NK-92 treated with Interleukin-12 subunit alpha and Interleukin-12 subunit beta, amount 100 ng/mL, for 24 hours (cell line): ENCODE data around the gene ZNF787.
"Not testable (repeated sequence)": the region's sequence is repeated elsewhere in the genome, so short reads cannot be mapped to it uniquely, and the experiment has no call there.

Experiments
- DNase-seq: peaks from one replicate; lab custom pipeline; 2025; lab: John Stamatoyannopoulos, UW

ZNF787 gene

DNA sequence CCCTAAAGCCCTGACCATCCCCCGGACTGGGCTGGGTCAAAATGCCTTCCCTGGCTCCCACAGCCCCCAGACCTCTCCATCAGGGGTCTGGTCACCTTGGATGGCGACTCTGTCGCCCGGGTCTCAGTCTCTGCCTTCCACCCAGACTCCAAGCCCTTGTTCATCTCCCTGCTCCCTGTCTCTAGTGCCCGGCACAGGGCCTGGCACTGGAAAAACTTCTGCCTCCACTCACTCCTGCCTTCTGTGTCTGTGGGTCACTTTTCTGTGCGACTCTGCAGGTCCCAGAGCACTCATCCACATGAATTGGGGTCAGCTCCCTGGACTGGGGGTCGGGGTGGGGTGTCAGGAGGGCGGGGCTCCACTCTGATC lies 1.1 kb downstream of the ZNF787 start:
- DNase-seq, result no peak

DNA sequence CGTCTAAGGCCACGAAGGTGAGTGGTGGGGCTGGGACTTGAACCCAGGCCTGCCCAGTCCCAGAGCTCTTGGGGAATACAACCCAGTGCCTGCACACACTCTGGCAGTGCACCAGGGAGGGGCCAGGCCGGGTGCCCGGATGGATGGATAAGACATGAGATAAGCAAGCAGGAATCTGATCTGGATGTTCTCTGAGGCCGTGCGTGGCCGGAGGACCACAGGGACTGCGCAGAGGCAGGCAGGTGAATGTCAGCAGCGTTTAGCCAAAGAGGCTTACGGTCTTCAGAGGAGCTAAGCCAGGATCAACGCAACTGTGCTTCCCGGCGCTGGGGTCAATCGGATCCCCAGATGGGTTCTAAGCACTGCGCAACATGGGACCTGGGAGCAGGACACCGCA lies 1.5 kb downstream of the ZNF787 start:
- no peak for DNase-seq

DNA sequence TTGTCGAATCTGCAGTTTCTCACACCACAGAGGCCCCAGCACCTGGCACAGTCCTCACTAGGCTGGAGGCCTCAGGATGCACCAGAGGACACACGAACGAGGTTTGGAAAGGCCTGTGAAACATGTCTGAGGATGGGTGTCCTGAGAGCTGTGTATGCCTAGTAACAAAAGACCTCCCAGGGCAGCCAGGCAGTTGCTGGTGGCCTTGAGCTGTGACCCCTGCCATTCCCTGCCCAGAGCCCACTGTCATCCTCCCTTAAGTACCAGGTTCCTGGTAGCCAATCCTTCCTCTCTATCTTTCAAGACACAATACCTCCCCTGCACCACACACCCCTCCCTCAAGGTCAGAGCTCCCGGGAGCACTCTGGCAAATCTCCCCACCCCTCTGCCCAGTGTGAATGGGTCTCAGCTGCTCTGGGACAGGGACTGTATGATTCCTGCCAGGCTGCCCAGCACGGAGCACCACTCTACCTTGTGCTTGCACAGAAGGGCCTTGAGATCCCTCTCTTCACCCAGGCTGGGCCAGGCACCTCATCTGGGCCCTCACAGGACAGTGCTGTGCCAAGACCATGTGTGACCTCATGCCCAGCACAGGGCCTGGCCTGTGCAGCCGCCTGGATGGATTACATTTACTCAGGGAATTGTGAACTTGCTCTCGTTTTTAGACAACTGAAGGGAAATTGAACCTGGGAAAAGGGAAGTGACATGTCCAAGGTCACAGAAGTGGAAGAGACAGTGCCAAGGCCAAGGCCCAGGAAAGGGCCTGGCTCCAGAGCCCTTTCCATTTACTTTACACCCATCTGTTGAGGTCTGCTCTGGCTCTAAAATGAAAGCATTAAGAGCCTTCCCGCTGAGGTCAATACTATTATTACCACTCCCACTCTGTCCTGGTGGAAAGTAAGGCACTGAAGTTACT lies 2.2 kb downstream of the ZNF787 start:
- DNase-seq, result no peak

DNA sequence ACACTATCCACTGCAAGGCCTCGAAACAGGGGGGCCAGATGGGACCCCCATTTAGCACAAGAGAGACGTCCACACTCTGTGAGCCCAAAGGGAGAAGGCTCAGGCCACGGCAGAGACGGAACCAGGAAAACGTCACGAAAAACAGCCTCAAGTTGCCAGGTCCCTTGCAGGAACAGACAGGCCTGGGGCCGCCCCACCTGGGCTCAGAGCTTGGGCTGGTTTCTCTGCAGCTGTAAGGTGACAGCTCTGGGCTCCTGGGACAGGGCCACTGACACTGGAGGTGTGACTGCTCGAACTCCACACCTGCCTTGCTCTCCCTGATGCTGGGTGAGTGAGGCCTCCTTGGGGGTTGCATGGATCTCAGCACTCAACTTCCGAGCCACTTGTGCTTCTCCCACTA lies 3.2 kb downstream of the ZNF787 start:
- no peak for DNase-seq

DNA sequence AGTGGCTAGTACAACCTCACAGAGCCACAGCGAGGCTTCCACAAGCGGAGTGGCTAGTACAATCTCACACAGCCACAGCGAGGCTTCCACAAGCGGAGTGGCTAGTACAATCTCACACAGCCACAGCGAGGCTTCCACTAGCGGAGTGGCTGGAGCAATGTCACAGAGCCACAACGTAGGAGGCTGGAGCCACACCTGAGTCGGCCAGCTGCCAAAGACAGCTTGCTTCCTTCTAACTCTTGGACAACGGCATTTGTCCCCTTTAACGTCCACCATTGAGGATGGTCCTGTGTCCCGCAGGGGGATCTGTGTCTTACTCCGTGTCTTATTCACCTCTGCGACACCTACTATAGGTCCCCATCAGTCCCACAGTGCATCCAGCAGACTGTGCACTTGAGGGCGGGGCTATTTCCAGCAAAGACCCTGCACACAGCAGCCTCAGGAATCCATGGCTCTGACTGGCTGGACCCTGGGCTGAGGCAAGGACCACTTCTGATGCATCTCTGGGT lies 3.7 kb downstream of the ZNF787 start:
- no peak for DNase-seq

DNA sequence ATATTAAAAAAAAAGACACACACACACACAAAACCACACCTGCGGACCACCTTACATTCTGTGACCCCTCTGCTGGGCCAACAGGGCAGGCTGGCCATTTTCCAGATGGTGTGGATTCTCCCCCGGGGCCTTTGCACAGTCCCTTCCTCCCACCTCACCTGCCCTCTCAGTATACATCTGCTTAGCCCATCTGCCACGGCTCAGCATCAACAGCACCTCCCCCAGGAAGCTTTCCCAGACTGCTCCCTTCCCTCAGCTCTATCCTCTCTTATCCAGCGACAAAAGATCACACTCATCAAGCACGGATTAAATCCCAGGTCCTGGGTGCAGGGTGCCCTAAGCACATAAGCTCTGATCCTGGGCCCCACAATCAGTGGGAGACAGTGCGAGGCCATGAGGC lies 4.5 kb downstream of the ZNF787 start:
- no peak for DNase-seq

DNA sequence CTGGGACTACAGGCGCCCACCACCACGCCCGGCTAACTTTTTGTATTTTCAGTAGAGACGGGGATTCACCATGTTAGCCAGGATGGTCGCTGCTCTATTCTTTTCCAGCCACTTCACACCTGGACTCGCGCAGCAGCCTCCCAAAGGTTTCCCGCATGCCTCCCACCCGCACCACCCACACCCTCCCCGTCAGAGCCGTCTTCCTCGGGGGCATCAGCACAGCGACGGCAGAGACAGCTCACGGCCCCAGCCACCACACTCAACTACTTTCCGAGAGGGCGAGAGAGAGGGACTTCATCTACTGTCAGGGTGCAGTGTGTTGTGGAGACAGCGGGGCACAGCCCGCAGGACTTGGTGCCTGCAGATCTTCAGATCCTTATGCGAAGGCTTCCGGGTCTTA lies 5.6 kb downstream of the ZNF787 start:
- no peak for DNase-seq

DNA sequence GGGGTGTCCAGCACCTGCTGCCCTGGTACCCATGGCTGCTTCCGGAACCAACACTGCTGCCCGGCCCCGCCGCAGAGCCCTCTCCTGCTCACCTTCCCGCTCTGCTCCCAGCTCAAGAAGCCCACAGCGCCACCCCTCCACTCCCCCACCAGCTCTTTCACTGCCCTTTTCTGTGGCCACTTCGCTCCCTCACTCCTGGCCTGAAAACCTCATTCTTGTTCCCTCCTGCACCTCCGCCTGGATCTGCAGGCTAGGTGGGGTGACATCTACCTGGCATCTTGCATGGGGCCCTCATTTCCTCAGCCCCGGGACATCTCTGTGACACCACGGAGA lies 6.4 kb downstream of the ZNF787 start:
- no peak for DNase-seq

DNA sequence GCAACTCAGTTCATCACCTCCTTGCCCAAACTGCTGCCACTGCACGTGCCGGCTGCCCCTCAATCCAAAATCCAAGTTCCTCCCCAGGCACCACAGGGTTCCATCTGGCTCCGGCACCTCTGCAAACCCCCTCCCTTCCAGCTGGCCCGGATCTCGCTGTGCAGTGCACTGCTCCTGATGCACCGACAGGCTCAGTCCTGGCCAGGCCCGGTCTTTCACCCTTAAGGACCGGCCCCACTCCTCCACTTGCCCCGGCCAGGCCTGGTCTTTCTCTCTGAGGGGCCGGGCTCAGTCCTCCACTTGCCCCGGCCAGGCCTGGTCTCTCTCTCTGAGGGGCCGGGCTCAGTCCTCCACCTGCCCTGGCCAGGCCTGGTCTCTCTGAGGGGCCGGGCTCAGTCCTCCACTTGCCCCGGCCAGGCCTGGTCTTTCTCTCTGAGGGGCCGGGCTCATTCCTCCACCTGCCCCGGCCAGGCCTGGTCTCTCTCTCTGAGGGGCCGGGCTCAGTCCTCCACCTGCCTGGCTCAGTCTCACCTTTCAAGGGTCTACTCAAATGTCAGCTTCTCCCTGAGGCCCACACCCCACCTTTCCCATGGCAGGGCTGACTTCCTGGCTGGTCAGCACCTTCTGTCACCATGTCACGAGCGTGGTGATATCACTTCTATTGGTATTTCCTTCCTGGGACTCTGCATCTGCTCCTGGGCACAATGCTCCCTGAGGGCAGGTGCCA lies 6.9 kb downstream of the ZNF787 start:
- DNase-seq, result no peak

DNA sequence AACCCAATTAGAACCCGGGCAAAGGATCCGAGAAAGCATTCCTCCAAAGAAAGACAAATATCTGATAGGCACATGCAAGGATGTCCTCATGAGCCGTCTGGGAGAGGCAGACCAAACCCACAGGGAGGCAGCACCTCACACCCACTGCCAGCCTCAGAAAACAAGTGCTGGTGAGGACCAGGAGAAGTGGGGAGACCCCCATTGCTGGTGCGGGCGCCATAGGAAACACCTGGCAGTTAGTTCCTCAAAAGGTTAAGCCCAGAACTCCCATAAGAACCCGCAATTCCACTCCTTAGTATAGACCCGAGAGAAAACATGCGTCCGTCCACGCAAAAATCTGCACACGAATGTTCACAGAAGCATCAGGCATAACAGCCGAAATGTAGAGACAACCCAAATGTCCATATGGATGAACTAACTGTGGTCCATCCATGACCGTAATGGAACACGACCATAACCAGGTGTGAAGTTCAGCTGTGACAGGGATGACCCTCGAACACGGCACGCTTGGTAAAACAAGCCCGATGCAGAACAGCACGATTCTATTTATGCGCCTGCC lies 7.9 kb downstream of the ZNF787 start:
- DNase-seq, result no peak

DNA sequence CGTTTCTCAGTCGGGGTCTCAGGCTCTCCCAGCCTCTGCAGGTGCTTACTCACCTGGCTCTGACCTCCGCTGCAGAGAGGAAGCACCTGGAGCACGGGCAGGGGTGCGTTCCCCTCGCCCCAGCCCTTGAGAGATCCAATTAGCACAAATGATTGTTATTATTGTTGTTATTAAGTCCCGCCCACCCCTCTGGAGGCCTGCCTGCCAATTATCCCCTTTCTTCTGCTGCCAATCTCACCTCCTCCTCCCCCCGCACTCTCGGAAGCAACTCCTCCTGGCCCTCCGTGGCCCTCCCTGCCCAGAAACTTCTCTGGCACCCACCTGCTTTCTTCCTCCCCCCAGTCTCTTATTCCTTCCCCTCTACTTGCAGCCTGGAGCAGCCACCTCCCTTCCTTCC lies 8.8 kb downstream of the ZNF787 start:
- DNase-seq, result no peak

DNA sequence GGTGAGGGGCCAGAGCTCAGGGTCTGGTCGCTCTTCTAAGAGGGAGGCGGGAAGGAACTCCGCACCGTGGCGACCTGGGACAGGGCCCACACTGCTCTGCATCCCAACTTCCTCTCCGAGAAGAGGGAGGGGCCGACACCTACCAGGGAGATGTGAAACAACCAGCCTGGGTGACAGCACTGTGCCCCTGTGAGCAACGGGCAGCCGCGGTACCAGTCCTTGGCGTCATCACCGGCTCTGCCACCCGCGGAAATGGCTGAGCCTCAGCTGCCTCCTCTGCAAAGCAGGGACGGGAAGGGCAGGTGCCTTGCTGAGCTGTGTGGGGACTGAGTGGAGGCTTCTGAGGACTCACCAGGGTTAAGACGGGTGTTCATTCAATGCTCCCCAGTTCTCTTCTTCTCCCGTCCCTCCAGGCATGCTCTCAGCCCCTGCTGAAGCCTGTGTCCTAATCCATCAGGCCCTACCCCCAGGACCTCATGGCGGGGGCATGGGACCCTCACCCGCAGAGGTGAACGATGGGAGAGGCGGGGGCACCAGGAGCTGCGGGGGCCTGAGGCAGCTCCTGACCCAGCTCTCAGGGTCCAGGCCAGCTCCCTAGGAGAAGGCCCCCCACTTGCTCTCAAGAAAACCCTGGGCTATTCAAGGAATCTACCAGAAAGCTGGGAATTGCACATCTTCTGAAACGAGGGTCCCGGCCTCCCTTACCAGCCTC lies 9.3 kb downstream of the ZNF787 start:
- no peak for DNase-seq

DNA sequence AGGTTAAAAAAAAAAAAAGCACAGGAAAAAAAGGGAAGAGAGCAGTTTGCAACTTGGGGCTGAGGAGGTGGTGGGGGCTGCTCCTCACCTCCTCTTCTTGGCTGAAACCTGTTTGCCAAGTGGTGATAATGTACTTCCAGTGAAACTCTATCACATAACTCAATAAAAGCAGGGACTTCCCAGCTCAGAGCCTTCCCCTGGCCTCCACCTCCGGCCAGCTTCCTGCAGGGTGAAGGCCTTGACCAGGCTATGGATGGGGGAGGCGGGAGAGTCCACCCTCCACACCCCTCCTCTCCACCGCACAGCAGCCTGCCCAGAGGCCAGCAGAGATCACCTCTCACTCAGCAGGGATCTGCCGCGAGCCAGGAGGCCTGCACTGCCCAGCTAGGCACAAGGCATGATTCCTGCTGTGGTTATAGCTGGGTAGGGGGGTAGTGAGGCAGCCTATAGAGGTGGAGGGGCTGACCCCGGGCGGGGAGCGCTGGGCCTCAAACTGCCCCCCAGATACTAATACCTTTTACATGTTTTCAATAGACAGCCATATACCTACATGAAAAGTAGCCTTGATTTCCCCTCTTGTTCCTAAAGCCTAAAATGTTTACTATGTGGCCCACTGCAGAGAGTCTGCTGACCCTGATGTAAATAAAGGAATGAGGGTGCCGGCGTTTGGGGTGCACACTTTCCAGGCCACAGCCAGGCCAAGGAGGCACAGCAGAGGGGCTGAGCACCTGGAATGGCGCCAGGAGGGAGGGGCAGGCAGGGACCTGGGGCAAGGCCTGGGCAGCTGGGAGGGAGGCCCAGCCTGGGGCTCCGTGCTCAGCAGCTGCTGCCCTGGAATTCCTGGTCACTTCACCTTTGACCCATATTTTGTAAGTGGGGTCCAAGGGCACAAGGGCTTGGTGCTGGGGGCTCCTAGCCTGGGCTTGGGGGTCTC lies 10.3 kb downstream of the ZNF787 start:
- no peak for DNase-seq

DNA sequence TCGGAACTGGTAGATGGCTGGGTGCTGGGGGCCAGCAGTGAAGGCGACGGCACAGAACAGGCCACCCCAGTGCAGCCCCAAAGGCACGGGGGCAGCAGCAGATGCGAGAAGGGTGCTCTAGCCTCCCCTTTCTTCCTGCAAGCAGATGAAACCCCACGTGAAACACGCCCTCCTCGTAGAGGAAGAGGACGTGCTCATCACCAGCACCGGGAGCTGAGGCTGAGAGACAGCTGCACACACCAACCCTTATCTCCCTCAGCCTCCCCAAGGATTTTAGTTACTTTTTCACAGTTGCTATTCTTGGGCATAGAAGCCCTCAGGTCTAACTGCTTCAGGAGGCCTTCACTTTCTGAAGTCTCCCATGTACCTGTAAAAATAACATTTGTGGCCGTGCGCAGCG lies 11.9 kb downstream of the ZNF787 start:
- no peak for DNase-seq

DNA sequence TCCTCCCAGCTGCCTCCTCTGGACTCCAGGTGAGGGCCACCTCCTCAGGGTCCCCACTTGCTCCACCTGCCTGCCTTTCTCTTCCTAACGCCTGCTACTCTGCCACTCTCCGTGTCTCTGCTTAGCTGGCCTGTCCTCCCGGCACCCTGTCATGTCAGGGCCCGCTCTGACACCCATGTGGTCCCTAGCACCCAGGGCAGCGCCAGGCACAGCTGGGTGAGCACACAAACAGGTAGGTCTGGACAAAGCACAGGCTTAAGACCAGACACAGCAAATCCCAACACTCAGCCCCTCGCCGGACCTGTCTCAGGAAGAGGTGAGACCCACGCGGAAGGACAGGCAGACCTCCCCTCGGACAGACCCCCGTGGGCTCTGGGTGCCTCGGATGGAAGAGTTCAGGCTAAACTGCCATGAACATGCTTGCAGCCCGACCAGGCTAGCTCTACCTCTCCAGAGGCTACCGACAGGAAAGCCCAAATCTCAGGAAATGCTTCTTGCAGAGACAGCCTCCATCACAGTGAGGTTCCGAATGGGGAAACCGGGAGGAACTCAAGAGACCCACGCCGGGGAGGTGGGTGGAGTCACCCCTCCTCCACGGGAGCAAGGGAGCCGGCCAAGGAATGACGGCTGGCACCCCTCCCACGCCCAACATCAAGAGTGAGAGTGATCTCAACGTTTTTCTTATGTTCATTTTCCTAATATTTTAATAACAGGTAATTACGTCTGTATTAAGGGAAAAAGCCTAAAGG lies 12.5 kb downstream of the ZNF787 start:
- DNase-seq, result no peak

DNA sequence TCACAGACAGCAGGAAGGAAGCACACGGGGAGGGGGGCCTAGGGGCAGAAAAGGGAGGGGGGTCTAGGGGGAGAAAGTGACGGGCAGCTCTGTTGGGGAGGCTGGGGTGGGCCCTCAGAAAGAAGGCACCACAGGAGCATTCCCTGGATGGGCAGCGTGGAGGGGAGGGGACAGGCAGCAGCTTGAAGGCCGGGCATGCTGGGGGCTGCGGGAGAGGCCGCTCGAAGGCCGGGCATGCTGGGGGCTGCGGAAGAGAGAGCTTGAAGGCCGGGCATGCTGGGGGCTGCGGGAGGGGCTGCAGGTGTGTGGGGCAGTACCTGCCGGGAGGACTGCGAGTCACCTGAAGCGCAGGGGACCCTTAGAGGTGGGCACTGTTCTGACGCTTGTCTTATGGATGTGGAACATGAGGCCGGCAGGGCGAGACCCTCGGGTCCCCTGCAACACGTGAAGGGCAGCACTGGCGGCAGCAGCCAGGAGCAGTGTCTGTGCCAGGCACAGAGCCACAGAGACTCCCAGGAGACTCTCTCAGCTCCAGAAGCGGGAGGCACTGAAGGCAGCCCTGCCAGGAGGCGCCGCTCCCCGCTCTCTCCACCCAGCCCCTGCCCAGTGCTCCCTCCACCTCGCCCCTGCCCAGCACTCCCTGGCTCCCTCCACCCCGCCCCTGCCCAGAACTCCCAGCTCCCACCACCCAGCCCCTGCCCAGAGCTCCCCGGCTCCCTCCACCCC lies 13.3 kb downstream of the ZNF787 start:
- no peak for DNase-seq

DNA sequence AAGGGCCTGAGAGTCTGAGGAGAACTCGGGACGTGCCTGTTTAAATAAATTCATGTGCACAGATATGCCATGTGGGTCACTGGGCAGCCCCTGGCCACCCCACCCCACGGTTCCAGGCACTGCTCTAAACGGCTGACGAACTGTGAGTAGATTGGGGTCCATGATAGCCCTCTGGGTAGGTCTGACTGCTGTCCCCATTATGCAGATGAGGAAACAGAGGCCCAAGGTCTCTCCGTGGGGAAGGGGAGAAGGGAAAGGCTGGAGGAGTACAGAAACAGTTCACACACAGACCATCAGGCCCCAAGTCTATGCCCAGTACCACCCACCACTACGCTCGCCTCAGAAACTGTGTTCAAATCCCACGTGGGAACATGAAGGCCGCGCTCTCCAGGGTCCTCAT lies 14.1 kb downstream of the ZNF787 start:
- no peak for DNase-seq

DNA sequence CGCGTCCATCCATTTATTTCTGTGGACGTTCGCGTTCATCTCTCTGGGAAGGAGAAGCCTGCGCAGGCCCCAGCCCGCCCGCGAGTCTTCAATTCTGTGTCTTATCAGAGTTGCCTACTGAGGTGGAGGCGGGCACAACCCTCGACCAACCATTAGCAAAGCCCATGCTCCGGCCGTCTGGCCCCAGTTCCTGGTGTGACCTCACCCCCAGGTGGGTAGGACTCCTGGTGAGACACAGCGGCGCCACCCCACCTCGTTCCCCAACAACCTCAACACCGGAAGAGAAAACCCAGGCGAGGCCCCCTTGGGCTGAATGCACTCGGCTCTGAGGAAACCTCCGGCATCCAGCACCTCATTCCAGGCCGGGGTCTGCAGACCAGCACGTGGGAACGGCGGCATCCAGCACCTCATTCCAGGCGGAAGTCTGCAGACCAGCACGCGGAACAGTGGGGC lies 14.7 kb downstream of the ZNF787 start:
- DNase-seq, result no peak

DNA sequence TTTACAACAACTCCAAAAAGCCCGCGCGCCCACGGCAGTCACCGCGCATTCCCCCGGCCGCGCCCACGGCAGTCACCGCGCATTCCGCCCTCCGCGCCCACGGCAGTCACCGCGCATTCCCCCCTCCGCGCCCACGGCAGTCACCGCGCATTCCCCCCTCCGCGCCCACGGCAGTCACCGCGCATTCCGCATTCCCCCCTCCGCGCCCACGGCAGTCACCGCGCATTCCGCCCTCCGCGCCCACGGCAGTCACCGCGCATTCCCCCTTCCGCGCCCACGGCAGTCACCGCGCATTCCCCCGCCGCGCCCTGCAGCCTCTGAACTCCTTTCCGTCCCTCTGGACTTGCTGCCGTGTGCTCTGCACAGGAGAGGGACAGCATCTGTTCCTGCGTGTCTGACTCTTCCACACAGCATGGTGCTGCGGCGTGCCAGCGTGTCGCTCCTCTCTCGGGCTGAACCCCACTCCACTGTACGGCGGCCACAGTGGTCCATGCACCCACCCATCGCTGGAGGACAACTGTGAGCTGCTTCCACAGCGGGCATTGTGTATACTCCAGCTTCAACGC lies 15.2 kb downstream of the ZNF787 start:
- DNase-seq, result not testable (repeated sequence)
